GM12891 (cell line): ENCODE measurements around the gene EHD4.

Experiments used
- POLR2A ChIP-seq: IDR thresholded peaks from 2 replicates; pipeline ENCODE4 v1.6.1; 2011; ENCODE audit warnings: low read depth, low read length, control low read depth
- POLR2AphosphoS5 ChIP-seq: IDR thresholded peaks from 2 replicates; pipeline ENCODE4 v1.6.1; 2011; ENCODE audit warnings: low read depth, low read length, control low read depth

DNA sequence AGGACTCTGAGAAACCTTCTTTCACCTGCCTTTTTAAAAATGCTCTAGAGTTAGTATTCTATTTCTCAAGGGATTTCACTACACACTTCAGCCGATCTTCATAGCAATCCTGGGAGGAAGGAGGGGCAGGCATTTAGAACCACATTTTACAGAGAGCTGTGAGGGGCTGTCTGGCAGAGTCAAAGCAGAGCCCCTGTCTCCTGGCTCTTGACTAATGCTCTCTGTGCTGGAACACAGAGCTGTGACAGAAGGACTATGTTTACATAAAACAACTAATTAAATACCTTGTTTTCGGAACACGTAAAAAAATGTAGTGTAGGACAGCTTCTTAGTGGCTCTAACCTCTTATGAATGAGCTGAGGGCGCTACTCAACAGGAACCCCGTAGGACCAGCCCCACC, 70.9 kb downstream of the EHD4 start:
- TF ChIP-seq POLR2AphosphoS5 (no peak), POLR2A (no peak)
